GM12874 (cell line): ENCODE measurements around the gene RFX8.

Experiments
- TF ChIP-seq, protein P1 (sequence below): IDR thresholded peaks from 2 replicates; pipeline ENCODE4 v1.5.1; 2011; ENCODE audit warnings: low read depth, mild to moderate bottlenecking, control low read depth, low read length, moderate library complexity; ENCODE audit not compliant: insufficient read depth

RFX8 gene

GRCh38 chr2:101501443-101501842 is 26.5 kb upstream of the RFX8 start:
- TF ChIP-seq, protein P1, sequence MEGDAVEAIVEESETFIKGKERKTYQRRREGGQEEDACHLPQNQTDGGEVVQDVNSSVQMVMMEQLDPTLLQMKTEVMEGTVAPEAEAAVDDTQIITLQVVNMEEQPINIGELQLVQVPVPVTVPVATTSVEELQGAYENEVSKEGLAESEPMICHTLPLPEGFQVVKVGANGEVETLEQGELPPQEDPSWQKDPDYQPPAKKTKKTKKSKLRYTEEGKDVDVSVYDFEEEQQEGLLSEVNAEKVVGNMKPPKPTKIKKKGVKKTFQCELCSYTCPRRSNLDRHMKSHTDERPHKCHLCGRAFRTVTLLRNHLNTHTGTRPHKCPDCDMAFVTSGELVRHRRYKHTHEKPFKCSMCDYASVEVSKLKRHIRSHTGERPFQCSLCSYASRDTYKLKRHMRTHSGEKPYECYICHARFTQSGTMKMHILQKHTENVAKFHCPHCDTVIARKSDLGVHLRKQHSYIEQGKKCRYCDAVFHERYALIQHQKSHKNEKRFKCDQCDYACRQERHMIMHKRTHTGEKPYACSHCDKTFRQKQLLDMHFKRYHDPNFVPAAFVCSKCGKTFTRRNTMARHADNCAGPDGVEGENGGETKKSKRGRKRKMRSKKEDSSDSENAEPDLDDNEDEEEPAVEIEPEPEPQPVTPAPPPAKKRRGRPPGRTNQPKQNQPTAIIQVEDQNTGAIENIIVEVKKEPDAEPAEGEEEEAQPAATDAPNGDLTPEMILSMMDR, result no peak

- TF ChIP-seq, protein P1, result no peak
These were observed 25.9 kb upstream of the RFX8 start for GRCh38 chr2:101500860-101501259.

- TF ChIP-seq, protein P1, result no peak
These were observed 25.3 kb upstream of the RFX8 start for GRCh38 chr2:101500180-101500579.

DNA sequence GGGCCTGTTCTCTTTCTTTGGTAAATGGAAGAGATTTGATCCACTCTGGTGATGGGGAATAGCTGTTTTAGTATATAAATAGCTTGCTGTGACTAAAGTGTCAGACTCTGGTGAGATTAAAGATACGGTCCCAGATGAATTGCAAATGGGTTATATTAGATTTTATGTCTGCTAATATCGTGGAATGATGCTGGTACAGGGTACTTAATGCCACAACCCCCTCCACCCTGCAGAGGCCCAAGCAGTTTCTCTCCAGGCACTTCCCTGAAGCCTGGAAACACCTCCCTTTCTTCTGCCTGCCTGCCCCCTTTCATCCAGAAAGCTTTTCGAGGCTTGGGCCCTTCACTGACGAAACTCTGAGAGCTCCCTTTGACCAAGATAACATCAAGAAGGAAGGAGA is 21.4 kb upstream of the RFX8 start:
- TF ChIP-seq, protein P1, result no peak

- TF ChIP-seq, protein P1, result no peak
These were observed 18.1 kb upstream of the RFX8 start for GRCh38 chr2:101492936-101493473.

DNA sequence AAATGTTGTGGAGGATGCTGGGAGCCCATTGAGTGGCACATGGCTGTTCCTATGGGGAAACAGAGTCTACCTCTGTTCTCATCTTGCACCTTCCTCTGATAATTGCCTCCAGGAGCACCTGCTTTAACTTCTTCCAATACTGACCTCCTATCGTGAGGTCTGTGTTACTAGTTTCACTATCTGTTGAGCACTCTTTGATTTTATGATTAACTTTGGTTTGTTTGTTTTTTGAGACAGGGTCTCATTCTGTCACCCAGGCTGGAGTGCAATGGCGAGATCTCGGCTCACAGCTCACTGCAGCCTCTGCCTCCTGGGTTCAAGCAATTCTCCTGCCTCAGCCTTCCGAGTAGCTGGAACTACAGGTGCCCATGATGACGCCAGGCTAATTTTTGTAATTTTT is 12.1 kb upstream of the RFX8 start:
- TF ChIP-seq, protein P1, result no peak

DNA sequence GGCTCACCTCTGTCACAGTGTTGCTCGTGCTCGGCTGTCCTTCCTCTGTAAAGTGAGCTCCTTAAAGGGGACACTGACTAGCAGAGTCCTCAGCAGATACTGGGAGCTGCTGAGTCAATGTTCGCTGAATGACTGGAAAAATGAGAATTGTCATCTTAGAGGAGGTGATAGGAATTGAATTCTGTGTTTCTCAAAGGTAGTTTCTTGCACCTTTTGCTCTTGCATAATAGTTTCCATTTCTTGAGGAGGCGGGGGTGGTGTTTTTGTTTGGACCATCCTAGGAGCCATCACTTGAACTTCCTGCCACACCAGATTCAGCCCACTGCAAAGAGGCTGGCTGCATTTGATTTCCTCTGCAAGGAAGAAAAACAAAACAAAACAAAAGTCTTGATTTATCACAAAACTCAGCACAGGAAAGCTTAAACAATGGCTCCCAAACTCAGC is 11.4 kb upstream of the RFX8 start:
- TF ChIP-seq, protein P1, result no peak
